Anterior cingulate cortex (tissue), 58 donors: ENCODE measurements around the gene NKAPL.
A peak's percentile ranks its signal among the peaks of the same experiment; 100 is the strongest.

Experiments used
- DNase-seq, 58 donors: peaks; one replicate each; lab custom pipeline; 2025; lab: John Stamatoyannopoulos, UW

Gene NKAPL

DNA sequence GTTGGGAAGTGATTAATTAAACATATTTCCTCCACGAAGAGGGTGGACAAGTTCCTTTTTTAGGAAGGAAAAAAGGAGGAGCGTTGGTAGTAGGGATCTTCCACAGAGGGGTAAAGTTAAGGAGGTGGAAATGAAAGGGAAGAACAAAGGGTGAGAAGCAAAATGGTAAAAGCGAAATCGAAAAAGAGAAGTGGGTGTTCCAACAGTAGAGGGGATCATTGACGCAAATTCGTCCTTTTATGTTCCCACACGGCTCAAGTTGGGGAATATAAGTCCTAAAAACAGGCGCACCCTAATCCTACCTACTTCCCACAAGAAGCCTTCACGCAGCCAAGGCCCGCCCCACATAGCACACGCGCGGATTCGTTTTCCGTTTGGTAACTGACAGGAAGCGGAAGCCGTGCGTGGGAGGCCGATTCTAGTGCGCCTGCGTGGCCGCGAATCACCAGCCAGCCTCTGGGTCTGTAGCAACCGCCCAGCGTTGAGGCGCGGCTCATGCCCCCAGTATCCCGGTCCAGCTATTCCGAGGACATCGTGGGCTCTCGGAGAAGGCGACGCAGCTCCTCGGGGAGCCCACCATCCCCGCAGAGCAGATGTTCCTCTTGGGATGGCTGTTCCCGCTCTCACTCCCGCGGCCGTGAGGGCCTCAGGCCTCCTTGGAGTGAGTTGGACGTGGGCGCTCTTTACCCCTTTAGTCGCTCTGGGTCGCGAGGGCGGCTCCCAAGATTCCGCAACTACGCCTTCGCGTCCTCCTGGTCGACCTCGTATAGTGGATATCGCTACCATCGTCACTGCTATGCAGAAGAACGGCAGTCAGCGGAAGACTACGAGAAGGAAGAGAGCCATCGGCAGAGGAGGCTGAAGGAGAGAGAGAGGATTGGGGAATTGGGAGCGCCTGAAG, at the start of gene NKAPL:
NKAPL (plus strand) TSS at position 421 of the 901 bp plus-strand sequence; CDS start at position 496, 75 bp downstream.
- DNase-seq: peak in 54 of 58 donors; percentile 2 to 80 (median 42)

- DNase-seq: no peak
Measured at GRCh38 chr6:28209753-28210535, 49.2 kb upstream of the NKAPL start.

GRCh38 chr6:28211840-28212509, 47.1 kb upstream of the NKAPL start:
- no peak for DNase-seq

DNA sequence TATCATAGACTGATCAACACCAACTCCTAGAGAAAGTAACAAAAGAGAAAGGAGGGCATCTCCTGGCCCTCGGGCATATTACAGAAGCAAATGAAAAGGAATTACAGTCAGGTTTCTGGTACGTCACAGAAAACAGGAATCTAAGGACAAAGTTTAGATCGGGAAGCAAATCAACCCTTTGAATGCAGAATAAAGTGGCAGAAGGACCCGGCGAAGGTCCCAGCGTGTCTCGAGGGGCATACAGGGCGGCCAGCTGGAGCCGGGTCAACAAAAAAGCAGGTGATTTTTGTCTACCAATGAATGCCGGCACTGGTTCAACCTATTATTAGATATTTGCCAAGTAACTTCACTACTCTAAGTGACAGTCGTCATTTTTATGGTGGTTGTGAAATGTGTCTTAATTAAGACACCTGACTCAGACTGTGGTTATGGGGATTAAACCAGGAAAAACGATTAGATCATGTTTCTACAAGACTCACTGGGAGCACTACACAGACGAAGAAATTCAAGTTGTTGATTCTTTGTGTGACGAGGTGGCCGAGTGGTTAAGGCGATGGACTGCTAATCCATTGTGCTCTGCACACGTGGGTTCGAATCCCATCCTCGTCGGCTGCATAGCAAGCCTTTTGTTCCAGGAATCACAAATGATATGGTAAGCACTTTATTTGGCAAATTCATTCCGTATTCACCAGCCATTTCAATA, 46.4 kb upstream of the NKAPL start:
- DNase-seq: peak in 1 of 58 donors; percentile 5

DNA sequence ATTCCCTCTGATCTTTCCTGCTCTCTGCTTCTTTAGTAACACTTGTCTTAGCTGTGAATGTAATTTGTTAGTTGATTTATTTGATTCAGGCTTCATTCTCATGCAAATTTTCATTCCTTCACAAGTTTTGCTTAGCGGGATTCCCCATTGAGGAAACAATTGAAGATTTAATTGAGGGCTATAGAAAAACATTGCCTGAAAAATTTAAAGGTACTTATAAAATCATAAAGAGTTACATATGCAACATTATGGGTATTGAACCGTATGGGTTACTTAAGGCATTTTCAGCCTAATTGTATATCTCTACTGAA, 45.9 kb upstream of the NKAPL start:
- no peak for DNase-seq

GRCh38 chr6:28215425-28215824, 43.7 kb upstream of the NKAPL start:
- no peak for DNase-seq

DNA sequence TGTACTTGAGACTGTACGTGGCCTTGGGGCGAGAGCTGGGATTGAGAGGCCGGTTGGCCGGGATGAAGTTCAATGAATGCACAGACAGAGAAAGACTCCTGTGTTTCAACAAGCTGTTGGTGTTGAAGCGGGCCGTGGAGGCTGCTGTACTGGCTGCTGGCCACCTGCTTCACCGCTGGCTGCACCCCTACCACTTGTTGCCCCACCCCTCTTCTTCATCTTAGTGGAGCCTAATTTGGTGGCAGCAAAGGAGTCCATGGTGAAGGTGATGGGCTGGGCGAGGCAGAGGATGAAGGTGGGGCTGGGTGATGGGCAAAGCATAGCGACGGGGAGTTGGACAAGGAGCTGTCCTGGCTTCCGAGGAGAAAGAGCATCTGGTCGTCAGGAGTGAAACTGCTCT, 41.2 kb upstream of the NKAPL start:
- no peak for DNase-seq

DNA sequence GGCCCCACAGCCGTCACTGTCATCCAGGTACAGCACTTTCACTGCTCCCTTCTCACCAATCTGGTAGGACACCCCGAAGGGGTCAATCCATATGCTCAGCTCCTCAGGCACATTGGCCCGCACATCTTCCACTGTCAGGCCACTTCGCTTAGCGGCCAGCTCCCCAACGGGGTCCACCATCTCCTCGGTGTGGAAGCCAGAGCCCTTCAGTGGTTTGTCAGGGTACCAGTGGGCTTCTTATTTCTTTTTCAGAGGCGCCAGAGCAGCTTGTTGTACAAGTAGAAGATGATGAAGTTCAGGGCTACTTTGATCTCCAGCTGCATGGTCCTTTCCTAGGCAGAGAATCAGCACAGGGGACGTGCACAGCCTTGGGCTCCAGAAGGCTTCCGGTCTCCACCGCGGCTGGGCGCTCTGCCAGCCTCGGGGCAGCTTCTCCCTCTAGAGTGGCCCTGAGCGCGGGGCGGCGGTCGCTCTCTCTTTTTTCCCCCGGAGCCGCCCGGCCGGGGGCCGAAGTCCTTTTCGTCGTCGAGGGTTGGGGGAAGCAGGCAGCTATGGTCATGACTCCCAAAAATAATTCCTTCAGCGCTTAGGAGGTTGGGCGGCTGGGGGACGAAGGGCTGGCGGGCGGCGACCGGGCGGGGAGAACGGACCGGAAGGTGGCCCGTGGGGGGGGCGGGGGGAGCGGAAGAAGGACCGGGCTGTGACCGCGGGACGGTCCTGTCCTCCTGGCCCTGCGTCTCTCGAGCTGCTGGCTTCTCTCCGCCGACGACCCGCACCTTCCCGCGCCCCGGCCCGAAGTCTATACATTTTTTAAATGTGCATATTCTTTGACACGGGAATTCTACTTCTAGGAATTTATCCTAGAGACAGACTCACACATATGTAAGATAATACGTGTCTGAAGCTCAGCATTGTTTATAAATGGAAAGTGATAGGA, 40.5 kb upstream of the NKAPL start:
- peak in 50 of 58 donors; percentile 1 to 70 (median 35) for DNase-seq

- DNase-seq: no peak
Measured at GRCh38 chr6:28220257-28221133, 38.6 kb upstream of the NKAPL start.

DNA sequence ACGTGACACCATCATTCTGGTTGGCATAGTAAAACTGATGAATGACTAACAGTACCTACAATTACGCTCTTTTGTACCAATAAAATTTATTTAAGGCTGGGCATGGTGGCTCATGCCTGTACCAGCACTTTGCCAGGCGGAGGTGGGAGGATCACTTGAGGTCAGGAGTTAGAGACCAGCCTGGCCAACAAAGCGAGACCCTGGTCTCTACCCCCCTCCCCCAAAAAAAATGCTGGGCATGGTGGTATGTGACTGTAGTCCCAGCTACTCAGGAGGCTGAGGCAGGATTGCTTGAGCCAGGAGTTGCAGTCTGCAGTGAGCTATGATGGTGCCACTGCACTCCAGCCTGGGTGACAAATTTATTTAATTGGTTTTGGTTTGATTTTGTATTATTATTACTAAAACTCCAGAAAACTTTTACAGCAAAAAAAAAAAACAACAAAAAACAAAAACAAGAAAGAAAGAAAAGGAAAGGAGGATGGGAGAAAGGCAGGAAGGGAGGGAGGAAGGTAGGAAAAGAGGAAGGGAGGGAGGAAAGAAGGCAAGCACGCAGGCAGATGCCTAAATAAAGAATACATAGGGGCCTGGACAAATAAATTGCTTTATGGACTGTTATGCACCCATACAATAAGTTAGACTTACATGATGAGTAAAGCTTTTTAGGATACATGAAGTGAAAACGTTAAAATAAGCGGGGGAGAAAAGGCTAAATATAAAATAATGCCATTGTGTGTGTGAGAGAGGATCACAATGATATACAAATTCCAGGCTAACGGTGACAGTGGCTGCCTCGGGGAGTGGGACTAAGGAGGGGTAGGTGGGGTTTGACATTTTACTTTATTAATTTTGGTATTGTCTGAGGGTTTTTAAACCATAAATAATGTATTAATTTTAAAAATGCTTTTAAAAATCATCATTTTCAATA, 34.7 kb upstream of the NKAPL start:
- no peak for DNase-seq

DNA sequence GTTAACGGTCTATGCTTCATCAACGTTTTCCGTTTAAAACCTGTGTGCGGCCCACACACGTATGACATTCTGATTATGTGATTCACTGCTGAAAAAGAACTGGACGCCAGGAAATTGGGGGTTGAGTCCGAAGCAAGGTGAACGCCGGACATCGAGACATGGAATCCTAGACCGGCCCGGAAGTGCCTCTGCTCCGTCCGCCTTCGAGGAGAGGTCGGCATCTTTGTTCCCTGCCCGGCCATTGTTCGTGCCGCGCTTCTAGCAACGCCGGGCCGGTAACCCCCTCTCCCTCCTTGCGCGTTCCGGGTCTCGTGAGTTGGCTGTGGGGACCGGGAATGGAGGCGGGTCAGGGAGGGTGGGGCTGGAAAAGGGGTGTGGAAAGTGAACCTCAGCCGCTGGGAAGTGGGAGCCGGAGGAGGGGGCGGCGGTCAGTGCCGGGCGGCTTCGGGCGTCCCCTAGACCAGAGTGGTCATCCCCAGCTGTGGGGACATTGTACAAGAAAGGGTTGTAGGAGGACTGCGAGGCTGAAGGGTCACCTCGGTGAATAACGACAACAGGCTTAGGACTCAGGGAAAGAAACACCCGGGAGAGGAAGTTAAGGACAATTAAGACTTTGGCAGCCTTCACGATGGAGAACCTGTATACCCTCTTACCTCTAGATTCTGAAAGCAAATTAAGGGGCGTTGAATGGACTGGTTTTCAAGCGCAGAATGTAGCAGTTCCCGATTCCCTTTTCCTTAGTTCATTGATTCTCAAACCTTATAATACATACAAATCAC, 33.9 kb upstream of the NKAPL start, which contains the start of gene ZSCAN9:
ZSCAN9 (plus strand) TSS at position 220 of the 779 bp plus-strand sequence. CDS start 1,810 bp downstream, outside the sequence.
- DNase-seq: peak in 56 of 58 donors; percentile 2 to 79 (median 54)

GRCh38 chr6:28226460-28226859, 32.6 kb upstream of the NKAPL start:
- no peak for DNase-seq

DNA sequence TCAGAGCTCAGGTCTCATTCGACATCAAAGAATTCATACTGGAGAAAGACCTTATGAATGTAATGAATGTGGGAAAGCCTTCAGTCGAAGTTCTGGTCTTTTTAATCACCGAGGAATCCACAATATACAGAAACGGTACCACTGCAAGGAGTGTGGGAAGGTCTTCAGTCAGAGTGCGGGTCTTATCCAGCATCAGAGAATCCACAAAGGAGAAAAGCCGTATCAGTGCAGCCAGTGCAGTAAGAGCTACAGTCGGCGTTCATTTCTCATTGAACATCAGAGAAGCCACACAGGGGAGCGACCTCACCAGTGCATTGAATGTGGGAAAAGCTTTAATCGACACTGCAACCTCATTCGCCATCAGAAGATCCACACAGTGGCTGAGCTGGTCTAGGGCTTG, 26.3 kb upstream of the NKAPL start:
- DNase-seq: no peak

GRCh38 chr6:28235912-28236452, 23.1 kb upstream of the NKAPL start:
- peak in 1 of 58 donors; percentile 1 for DNase-seq

- DNase-seq: no peak
Measured at GRCh38 chr6:28239636-28240035, 19.5 kb upstream of the NKAPL start.

GRCh38 chr6:28240471-28240870, 18.6 kb upstream of the NKAPL start:
- no peak for DNase-seq
